AG20443 (cell line): ENCODE measurements around the gene CTNND2.

Experiments used
- DNase-seq: peaks from one replicate; pipeline ENCODE4 v3.0.0; 2012; ENCODE audit warnings: low spot score, mixed read lengths

CTNND2 gene

GRCh38 chr5:11595045-11595444, 309.2 kb downstream of the CTNND2 start:
- no peak for DNase-seq

- no peak for DNase-seq
Observed at GRCh38 chr5:11594021-11594420, 310.2 kb downstream of the CTNND2 start.

- DNase-seq: no peak
Observed at GRCh38 chr5:11590475-11590874, 313.8 kb downstream of the CTNND2 start.

GRCh38 chr5:11588803-11589202, 315.4 kb downstream of the CTNND2 start:
- DNase-seq: no peak

GRCh38 chr5:11584017-11584416, 320.2 kb downstream of the CTNND2 start:
- DNase-seq: no peak

- DNase-seq: no peak
Observed at GRCh38 chr5:11579351-11579750, 324.9 kb downstream of the CTNND2 start.

- DNase-seq: no peak
Observed at GRCh38 chr5:11574787-11575186, 329.5 kb downstream of the CTNND2 start.

GRCh38 chr5:11573140-11573992, 330.9 kb downstream of the CTNND2 start:
- DNase-seq: no peak

GRCh38 chr5:11564706-11565105, 339.5 kb downstream of the CTNND2 start:
- DNase-seq: no peak

- no peak for DNase-seq
Observed at GRCh38 chr5:11563822-11564221, 340.4 kb downstream of the CTNND2 start.

GRCh38 chr5:11560915-11561697, 343.1 kb downstream of the CTNND2 start:
- no peak for DNase-seq

- DNase-seq: no peak
Observed at GRCh38 chr5:11557063-11557462, 347.2 kb downstream of the CTNND2 start.

- DNase-seq: no peak
Observed at GRCh38 chr5:11555171-11555570, 349.1 kb downstream of the CTNND2 start.

- DNase-seq: no peak
Observed at GRCh38 chr5:11547730-11548129, 356.5 kb downstream of the CTNND2 start.

- no peak for DNase-seq
Observed at GRCh38 chr5:11547140-11547539, 357.1 kb downstream of the CTNND2 start.

- no peak for DNase-seq
Observed at GRCh38 chr5:11540112-11540511, 364.1 kb downstream of the CTNND2 start.

GRCh38 chr5:11531811-11532555, 372.3 kb downstream of the CTNND2 start:
- DNase-seq: no peak

- no peak for DNase-seq
Observed at GRCh38 chr5:11528720-11529119, 375.5 kb downstream of the CTNND2 start.

GRCh38 chr5:11527652-11528349, 376.4 kb downstream of the CTNND2 start:
- no peak for DNase-seq

- DNase-seq: no peak
Observed at GRCh38 chr5:11525020-11525419, 379.2 kb downstream of the CTNND2 start.

- no peak for DNase-seq
Observed at GRCh38 chr5:11524188-11524587, 380.1 kb downstream of the CTNND2 start.

- DNase-seq: no peak
Observed at GRCh38 chr5:11522796-11523195, 381.4 kb downstream of the CTNND2 start.
